Erythroblast (primary cell): ENCODE data around the gene LSM5.

ENCODE experiments used
- GATA1 ChIP-seq: IDR thresholded peaks from 2 replicates; pipeline ENCODE4 v1.6.1; 2011; ENCODE audit warnings: low read depth, mild to moderate bottlenecking, control low read depth, low read length, moderate library complexity
- POLR2A ChIP-seq: IDR thresholded peaks from 2 replicates; pipeline ENCODE4 v1.6.1; 2011; ENCODE audit warnings: mild to moderate bottlenecking, low read length

- TF ChIP-seq POLR2A (no peak), GATA1 (no peak)
Measured at GRCh38 chr7:32474008-32474407, 16.2 kb downstream of the LSM5 start.
